HuH-7.5 (cell line): Measurements from ENCODE around the gene MAML2.

ENCODE experiments used
- DNase-seq: peaks from one replicate; pipeline ENCODE4 v3.0.0; 2011; ENCODE audit warnings: low spot score

Gene MAML2

DNA sequence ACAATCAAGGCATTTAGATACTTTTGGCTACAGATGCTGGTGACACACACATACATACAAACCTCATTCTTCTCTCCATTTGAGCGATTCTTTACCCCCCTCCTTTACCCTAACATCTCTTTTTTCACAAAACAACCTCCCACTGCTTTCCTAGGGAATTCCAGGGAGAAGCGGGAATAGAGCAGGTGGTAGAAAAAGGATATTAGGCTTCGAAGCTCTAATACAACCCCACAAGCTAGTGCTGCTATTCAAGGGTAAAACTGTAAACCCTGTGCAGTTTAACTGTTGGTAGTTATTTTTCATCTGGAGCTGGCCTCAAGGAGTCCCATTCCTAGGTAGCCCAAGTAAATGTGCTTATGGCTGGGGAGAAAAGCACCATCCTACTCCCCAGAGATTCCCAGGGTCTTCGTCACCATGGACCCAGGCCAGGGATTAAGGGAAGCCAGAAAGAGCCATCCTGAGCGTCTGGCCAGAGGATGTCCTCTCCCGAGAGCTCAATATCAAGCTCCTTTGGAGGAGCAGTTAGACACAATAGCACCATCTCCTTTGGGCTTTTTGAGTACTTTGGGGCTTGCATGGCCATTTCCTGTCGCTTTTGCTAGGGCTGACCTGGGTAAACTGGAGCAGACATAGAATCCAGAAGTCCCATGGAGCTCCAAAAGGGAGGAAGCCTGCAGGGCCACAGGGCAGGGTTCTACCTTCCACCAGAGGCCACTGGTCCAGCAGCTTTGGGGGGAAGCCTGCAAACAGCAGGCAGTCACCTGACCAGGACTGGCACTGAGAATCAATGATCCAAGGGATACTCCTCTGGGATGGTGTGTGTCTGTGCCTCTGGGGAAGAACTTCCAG, 3.1 kb downstream of the MAML2 start:
- DNase-seq: no peak

DNA sequence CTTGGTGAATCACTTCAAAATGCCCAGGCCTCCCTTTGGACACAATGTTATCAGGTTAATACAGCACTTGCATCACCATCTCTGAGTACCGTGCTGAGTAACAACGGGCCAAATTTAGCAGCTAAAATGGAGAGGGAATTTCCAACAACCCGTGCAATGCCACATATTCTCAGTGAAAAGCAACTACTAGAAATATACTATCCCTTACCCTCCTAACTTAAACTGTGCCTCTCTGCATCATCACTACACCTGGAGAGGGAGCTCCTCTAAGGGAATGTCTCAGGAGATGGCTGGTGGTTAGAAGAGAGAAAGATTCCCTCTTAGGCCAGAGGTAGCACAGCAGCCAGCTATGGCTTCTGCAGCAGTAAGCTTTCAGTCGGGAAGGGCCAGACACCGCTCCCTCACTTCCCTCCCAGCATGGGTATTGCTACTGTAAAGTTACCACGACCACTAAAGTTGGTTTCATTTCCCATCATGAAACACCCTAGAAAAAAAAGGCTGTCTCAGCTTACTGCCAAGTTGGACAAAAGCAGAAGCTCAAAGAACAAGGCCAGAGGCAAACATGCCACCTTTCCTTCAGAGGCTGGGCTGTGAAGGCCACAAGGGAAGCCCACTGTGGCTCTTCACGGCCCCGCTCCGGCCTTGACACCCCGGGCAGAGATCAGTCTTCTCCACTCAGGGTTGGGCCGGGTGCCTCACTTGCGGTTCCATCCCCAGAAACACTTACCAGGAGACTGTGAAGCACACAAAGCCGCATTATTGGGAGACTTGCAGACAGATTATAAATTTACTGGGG, 3.9 kb downstream of the MAML2 start:
- no peak for DNase-seq

DNA sequence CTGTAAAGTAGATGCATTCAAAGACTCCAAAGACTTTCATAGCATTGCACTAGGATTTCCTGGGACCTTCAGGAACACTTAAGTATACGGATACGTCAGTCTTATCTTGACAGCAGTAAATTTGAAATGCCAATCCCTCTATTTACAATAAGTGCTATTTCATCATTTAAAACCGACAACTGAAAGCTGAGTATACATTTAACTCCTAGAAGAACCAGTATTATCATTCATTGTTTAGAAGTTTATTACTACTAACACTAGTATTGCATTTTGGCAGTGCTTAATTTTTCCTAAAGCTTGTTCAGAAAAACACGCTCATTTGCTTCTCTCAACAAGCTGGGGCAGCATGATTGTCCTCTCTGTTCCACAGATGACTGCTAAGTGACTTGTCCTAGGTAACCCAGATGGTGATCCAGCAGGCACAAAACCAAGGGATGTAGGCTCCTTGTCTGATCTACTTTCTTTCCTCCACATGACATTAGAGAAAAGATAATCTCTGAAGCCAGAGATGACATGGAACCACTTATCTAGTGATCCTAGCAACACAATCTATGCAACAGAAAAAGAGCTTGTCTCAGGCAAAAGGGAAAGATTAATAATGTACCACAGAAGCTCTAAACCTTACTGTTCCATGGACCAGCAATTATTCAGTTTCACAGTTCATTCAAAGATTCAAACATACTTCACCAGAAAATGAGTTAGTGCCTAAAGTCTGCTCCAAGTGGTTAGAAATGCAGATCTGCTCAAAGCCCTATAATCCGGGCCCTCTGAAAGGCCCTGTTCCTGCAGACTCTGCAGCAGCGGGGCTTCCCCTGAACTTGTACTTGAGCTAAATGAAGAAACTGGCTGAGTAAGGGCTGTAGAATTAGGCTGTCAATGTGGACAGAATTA, 5.2 kb downstream of the MAML2 start:
- DNase-seq: no peak

DNA sequence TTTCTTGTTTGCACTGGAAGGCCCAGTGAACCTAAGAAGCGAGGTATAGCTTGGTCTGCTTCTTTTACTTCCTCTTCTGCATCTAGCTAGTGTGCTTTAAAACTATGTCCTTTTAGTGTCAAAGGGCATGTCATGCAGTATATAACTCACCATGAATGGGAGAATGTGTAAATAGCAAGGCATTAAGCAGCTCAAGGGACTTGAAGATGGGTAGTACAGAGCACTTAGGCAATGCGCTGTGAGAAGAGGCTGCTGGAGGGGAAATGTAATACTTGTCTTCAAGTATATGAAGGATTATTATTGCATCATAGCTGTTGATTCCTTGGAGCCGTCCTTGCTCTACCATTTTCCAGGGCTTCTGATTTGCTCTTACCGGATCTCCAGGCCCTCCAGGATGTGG, 7.6 kb downstream of the MAML2 start:
- no peak for DNase-seq

DNA sequence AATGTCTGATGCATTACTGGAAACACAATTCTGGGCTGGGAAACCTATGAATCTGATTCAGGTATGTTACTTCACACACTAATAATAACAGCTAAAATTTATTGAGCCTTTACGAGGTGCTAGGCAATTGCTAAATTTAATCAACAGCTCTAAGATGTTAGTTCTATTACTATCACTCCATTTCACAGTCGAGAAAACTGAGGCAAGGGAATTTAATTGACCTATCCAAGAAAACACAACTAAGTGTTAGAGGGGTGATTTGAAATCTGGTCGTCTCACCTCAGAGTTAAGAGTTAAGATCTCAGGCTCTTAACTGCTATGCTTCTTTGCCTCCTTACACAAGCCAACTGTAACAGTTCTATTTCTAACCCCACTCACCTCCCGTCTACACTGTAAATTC, 8.8 kb downstream of the MAML2 start:
- DNase-seq: no peak

DNA sequence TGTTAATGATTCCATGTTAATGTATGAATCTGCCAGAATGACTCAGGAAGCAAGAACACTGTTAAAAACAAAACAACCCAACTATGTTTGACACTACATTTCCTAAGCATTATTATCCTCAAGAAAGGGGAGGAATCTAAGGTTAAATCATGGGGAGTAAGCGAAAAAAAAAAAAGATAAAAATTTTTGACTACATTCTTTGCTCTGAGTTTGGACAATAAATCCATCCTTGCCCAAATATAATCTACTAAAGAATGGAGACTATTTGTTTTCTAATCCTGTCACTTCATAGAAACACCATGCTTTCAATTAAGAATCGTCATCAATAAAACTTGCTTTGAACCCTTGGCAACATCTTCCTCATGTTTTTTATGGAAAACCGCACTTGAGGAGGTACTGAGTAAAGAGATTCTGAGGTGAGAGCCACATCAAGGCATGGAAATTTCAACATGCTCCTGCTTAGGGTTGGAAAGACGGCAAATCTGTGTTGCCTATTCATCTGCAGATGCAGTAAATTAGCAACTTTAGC, 9.7 kb downstream of the MAML2 start:
- DNase-seq: no peak

DNA sequence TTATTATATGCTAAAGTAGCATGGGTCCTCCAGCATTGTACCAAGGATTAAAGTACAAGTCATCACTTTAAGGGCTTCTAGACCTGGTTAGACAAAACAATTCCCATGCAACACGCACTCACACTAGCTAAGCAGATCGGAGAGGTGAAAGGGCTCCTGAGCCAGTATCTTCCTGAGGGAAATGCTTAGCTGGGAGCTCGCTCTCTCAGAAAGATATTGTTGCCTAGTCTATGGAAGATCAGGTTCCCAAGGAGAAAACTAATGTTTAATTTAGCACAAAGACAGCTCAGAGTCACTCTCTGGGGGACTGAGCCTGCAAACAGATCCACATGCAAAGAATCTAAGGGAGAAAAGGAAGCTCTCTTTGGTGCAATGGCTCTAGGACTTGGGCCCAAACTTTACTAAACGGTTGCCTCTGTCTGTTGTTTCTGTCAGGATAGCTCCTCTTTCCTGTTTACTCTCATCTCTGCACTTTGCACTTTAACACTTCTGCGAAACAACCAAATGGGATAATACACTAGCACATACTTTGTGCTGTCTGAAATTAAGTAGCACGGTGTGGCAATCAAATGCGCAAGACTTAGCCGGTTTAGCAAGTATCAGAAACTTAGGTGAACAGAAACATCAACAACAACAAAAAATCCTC, 10.7 kb downstream of the MAML2 start:
- DNase-seq: no peak

DNA sequence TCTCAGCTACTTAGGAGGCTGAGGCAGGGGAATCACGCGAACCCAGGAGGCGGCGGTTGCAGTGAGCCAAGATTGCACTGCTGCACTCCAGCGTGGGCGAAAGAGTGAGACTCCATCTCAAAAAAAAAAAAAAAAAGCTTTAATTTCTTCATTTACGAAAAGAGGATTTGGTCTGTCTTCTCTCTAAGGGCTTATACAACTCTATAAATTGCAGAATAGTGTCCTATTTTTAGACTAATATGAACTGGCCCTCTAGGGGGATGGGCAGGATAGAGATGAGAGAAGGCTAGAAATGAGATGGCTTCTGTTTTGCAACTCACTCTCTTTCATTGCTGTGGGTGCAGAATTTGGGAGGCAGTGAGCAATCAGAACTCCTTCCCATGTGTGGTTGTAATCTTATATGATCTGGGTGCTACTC, 11.3 kb downstream of the MAML2 start:
- DNase-seq: no peak

DNA sequence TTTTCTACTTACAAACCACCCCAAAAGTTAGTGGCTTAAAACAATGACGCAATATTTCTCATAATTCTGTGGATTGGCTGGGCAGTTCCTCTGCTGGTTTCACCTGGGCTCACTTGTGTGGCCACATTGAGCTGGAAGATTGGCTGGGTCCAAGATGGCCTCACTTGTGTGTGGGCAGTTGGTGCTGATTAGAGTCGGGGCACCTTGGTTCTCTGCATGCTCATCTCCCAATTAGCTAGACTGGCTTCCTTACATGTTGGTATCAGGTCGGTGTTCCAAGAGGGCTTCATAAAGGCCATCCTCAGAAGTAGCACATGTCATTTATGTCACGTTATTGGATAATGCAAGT, 12.5 kb downstream of the MAML2 start:
- no peak for DNase-seq

DNA sequence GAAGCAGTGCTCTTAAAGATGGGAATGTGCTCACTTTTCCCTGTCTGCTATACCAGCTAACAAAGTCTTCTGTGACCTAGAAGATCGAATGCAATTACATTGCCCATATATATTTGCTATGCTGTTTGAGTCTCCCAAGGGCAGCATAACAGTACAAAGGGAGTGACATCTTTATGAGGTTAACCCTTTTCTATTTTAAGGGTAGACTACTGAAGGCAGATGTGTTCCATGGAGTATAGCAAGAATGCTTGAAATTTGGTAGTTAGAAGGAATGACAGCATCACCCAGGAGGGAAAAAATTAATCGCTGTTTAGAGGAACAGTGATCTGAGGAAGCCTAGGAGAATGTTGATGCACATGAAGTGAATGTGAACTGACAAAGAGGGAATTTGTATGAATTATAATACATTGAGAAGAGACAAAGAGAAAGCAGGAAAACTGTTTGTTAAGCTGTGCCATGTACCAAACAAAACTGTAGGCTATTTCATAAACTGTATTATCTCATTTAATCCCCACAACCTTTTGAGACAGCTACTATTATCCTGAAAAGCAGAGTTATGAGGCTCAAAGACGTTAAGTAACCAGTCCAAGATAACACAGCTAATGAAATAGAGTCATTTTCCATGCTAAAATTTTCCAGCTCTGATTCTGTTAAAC, 13.0 kb downstream of the MAML2 start:
- DNase-seq: no peak

DNA sequence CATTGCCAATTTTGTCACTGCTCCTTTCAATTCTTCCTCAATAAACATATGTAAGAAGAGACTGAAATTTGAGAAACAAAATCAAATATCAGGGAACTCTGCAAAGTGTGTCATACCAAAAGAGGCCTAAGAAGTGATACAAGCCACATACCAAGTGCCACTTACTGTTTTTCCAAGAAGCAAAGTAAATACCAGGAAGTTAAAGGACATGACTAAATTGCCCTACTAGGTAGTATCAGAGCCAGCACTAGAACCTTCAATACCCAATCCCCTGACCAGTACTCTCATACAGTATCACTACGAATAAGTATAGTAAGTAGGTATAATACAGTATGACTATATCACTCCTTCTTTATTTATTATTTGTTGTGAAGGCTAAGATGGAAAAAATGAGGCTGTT, 13.6 kb downstream of the MAML2 start:
- no peak for DNase-seq

DNA sequence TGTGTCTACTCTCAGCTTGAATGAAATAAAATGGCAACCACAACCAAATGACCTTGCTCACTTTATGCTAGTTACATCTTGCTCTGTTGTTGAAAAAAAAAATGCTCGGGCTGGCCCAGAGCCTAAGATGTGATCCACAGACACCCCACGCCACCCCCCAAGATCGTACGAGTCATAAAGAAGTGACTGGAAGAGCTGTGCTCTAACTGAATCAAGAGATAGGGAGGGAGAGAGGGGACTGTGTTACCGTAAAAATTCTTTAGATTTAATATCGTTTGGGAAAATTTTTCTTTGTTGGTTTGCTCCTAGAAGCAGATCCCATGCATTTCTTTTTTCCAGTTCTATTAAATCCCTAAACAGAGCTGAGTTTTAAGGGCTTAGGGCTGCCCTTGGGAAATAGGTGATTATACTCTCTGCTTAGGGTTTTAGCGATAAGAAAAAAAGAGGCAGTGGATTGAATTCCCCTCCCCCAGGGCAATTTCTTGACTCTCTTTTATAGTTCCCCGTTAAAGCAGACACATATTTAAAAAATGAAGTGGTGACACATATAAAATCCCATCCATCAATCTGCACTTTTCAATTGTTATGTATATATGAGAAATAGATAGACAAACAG, 14.5 kb downstream of the MAML2 start:
- no peak for DNase-seq

DNA sequence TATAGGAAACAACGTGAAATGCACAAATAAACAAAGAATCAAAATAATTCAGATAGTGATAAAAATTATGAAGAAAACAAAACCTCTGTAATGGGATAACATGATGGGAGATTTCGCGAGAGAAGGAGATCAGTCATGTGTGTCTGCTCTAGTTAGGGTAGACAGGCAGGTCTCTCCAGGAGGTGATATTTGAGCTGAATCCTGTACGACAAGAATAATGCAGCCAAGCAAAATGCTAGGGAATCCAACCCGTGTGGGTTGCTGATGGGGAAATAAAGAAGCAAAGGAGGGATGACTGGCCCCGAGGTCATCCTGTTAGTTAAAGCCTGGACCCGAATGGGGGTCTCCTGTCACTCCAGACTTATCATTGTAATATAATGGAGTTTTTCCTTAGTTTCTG, 16.0 kb downstream of the MAML2 start:
- DNase-seq: no peak

DNA sequence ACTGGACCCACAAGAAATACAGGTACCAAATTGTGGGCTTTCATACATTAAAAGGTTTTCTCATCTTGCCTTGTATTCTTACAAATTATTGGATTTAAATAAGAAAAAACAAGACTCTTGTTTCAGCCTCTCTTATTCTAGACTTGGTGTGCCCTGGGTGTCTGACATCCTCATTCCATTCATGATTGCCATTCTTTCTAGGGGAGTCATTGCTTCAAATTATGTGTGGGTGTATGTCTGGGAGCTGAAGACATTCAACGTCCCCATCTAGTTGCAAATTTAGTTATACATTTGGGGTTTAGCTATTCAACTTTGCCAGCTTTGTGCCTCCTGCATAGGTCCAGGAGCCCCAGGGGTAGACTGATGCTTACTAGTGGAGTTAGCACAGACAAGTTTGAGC, 18.1 kb downstream of the MAML2 start:
- DNase-seq: no peak

DNA sequence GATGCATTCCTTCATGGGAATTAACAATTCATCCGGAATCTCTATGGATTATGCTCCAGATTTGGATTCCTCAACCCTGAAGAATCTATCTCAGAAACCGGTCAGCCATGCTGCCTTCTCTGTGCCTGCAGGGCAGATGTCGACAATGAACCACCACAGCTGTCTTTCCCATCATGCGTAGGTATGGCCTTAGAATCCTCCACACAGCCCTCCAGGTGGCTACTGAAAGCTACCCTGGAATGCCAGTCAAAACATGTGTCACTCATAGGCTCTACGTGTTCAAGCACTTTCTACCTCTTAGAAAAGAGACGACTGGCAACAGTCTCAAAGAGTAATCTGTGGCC, 19.4 kb downstream of the MAML2 start:
- DNase-seq: no peak

DNA sequence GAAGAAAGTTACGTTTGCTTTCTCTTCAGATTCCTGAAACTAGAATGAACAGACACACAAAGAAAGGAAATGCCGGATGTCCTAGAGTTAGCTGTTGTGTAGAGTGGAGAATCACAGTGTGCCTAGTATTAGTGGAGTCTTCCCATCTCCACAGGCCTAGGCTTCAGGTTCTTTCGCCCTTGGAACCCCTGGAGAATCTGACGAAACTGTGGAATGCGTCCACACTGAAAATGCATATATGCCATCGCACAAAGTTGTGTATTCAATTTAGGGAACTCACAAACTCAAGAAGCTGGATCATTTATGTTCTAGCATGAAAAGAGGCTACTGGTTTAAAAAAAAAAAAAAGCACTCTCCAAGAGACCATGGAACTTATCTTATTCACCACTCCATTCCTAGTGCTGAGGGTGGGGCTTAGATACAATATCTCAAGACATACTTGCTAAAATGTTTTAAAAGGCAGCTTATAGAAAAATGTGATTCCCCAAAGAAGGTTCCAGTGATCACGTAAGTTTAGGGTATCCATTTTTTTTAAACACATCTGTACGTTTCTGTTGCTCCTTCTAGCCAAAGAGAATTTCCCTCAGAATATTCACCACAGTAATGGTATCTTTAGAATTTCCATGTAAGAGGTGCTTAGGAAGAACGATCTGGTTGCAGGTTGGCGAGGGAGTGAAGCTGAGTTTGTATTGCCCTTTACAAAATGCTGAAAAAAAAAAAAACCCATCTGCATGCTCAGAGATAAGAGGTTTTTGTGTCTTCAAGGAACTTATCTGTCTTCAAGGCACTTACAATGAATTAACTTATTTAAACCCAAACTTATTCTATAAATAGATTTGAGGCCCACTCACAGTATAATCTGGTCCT, 20.0 kb downstream of the MAML2 start:
- DNase-seq: no peak

DNA sequence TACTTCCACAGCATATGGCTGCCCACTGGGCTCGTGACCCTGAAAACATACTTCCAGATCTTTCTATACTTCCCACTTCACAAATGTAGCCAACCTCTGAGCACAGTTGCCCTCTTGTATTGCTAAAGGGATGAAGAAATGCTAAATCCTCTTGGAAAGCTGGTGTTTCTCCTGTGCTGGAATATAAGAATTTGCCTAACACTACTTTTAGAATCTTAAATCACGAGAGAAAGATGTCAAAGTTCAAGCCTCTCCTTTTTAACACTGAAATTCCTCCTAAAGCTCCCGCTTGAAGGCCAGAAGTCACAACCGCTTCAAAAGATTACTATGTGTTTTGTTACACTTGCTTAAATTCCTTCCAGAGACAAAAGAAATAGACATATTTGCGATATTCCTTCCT, 21.9 kb downstream of the MAML2 start:
- no peak for DNase-seq

DNA sequence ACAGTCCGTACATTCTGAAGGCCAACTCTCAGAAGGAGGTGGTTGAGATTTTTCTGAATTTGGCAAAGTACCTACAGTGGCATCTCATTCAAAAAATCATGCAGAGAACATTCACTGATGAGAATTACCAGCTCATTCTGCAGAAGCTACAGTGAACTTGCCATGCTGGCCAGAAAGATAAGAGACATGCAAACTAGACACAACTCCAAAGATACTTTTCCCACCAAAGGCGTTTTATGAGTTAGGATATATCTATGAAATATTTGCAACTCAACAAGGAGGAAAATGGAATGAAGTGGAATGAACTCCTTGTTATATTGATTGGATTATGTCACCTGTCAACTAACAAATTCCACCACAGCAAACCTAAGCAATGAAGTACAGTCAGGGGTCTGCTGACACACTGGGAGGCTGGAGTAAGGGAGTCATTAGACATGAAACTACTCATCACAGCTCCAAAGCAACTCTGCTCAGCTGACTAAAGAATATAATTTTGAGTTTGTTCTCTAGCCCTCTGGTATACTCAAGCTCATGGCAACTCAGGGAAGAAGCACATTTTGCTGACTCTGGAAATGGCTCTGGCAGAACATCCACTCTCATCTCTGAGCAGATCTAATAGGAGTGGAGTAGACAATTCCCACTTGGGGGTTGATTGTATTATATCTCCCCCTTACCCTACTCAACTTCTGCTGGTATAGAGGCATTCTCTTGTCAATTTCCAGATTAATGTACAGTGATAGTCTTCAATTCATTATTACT, 22.9 kb downstream of the MAML2 start:
- no peak for DNase-seq

DNA sequence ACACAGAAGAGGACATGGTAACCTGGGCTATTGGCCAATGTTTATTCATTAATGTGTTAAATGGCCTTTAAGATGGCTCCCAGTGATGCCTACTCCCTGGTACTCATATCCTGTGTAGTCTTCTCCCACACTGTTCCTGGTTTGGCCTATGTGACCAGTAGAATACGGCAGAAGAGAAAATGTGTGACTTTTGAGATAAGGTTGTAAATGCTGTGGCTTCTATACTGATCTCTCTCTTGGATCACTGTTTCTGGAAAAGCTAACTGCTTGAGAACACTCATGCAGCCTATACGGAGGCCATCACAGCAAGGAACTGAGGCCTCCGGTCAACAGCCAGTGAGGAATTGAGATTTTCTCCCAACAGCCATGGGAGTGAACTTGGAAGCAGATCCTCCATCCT, 24.1 kb downstream of the MAML2 start:
- DNase-seq: no peak
